Measurements from ENCODE around the gene TAF1A. TPM values are rescaled to one million over a fixed set of nuclear protein-coding genes. Genes with fewer than 3 reads are reported as not detected.
A peak's percentile ranks its signal among the peaks of the same experiment; 100 is the strongest.

The TAF1A gene
- 10 to 100 TPM in 1 of 4 donors, 1 to 10 TPM in 3; 1.6 to 12.4 (median 4.4) TPM for total RNA-seq

- Histone ChIP-seq H3K9me3 (no peaks in the 10 kb centered on the region), H3K27me3 (no peaks in the 10 kb centered on the region), H3K4me3 (peak within 1 kb of the TSS; percentile 62 to 79 (median 68)), H3K36me3 (no peaks in the 10 kb centered on the region), H3K27ac (peak within 1 kb of the TSS; percentile 74 to 84 (median 82)), H3K4me1 (peaks cover 0 to 11% (median 5%) of the 10 kb centered on the region in 4 donors)
- TF ChIP-seq POLR2A (IDR thresholded peaks at IDR 0.05), result no peak
- TF ChIP-seq CTCF (IDR thresholded peaks at IDR 0.05), result no peak
- peak; percentile 86 to 95 (median 89) for DNase-seq
Measured at GRCh38 chr1:222589462-222590302, at the start of gene TAF1A. Gene TAF1A (minus strand): TSS chr1:222589933.

- peaks cover 0 to 65% (median 0%) of the 10 kb centered on the region in 3 donors for H3K36me3 ChIP-seq
- peak in 2 of 3 donors; percentile 61 to 82 for DNase-seq
- no peaks in the 10 kb centered on the region for H3K4me1 ChIP-seq
- no peak overlapping the region for H3K4me3 ChIP-seq
- no peaks in the 10 kb centered on the region for H3K27me3 ChIP-seq
- TF ChIP-seq CTCF (IDR thresholded peaks at IDR 0.05) (peak; percentile 66 to 95 (median 88)), POLR2A (IDR thresholded peaks at IDR 0.05) (no peak)
- H3K9me3 ChIP-seq, result no peaks in the 10 kb centered on the region
- no peak overlapping the region for H3K27ac ChIP-seq
Measured at GRCh38 chr1:222634180-222635013, 44.7 kb upstream of the TAF1A start.

- Histone ChIP-seq H3K36me3 (peaks cover 0 to 76% (median 0%) of the 10 kb centered on the region in 3 donors), H3K27me3 (no peaks in the 10 kb centered on the region), H3K9me3 (no peaks in the 10 kb centered on the region), H3K4me1 (no peaks in the 10 kb centered on the region), H3K4me3 (no peak overlapping the region), H3K27ac (no peak overlapping the region)
- no peak for DNase-seq
- TF ChIP-seq POLR2A (IDR thresholded peaks at IDR 0.05) (no peak), CTCF (IDR thresholded peaks at IDR 0.05) (no peak)
Measured at GRCh38 chr1:222632749-222633148, 43.0 kb upstream of the TAF1A start.

- Histone ChIP-seq H3K4me1 (no peaks in the 10 kb centered on the region), H3K36me3 (peaks cover 0 to 80% (median 0%) of the 10 kb centered on the region in 3 donors), H3K4me3 (no peak overlapping the region), H3K27me3 (no peaks in the 10 kb centered on the region), H3K27ac (no peak overlapping the region), H3K9me3 (no peaks in the 10 kb centered on the region)
- DNase-seq, result no peak
- TF ChIP-seq CTCF (IDR thresholded peaks at IDR 0.05), result no peak
- TF ChIP-seq POLR2A (IDR thresholded peaks at IDR 0.05), result no peak
Measured at GRCh38 chr1:222631611-222632208, 42.0 kb upstream of the TAF1A start.

- TF ChIP-seq CTCF (IDR thresholded peaks at IDR 0.05) (no peak), POLR2A (IDR thresholded peaks at IDR 0.05) (no peak)
- DNase-seq, result no peak
- Histone ChIP-seq H3K27ac (no peak overlapping the region), H3K9me3 (no peaks in the 10 kb centered on the region), H3K4me1 (no peaks in the 10 kb centered on the region), H3K4me3 (no peak overlapping the region), H3K27me3 (no peaks in the 10 kb centered on the region), H3K36me3 (peaks cover 0 to 79% (median 0%) of the 10 kb centered on the region in 3 donors)
Measured at GRCh38 chr1:222629921-222630535, 40.3 kb upstream of the TAF1A start.

All from Peyer's patch (tissue), 4 donors.